ENCODE data around the gene CCDC179.

DNA sequence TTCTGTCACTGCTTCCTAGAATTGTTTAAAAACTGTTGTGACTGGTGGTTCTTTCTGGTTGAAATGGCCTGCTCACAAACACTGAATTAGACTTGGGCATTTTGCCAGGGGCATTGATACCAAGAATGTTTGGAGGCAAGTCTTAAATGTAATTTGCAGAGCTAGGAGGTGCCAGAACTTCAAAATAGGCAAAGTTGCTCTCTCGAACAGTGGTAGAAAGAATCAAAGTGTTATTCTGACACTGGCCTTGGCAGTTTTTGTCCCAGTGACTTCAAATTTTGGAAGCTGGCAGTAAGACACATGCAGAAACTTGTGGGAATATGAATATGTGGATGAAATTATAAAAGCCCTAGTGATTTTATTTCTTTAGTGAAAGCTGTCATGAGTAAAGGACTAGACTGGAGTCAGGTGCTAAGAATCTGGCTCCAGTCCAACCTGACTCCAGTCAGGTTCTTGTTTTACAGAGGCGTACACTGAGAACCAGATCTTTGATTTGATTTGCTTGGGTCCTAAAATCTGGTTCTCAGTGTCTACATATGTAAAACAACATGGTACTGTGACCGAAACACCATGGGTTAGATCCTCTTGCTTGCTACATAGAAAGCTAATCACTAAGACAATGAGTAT, 51.6 kb downstream of the CCDC179 start:
- TF ChIP-seq, protein P1, sequence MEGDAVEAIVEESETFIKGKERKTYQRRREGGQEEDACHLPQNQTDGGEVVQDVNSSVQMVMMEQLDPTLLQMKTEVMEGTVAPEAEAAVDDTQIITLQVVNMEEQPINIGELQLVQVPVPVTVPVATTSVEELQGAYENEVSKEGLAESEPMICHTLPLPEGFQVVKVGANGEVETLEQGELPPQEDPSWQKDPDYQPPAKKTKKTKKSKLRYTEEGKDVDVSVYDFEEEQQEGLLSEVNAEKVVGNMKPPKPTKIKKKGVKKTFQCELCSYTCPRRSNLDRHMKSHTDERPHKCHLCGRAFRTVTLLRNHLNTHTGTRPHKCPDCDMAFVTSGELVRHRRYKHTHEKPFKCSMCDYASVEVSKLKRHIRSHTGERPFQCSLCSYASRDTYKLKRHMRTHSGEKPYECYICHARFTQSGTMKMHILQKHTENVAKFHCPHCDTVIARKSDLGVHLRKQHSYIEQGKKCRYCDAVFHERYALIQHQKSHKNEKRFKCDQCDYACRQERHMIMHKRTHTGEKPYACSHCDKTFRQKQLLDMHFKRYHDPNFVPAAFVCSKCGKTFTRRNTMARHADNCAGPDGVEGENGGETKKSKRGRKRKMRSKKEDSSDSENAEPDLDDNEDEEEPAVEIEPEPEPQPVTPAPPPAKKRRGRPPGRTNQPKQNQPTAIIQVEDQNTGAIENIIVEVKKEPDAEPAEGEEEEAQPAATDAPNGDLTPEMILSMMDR (IDR thresholded peaks at IDR 0.05; ENCODE audit: low read length), result no peak
- no peak for TF ChIP-seq EZH2 (IDR thresholded peaks at IDR 0.05; ENCODE audit: borderline replicate concordance, low read length)

Measured in OCI-LY1 (cell line).